Activated T-helper 2 cell treated with anti-CD3 and anti-CD28 coated beads, Interferon-gamma antibody, Interleukin-2, Interleukin-4, amounts not matched to agents 10 μg/mL and 5 μg/mL and 100 μg/mL, durations not matched to agents 14 hours and 24 hours and 36 hours (primary cell): ENCODE results near the gene HOTAIR. TPM values are rescaled to one million over a fixed set of nuclear protein-coding genes. Genes with fewer than 3 reads are reported as not detected.

Experiments
- DNase-seq: peaks from one replicate; pipeline ENCODE4 v3.0.0; 2021; ENCODE audit warnings: low spot score
- H3K27ac Mint-ChIP-seq: one replicate; pipeline ENCODE4 v1.8.0; 2021; ENCODE audit warnings: mixed read lengths
- H3K27me3 Mint-ChIP-seq: one replicate; pipeline ENCODE4 v1.8.0; 2021; ENCODE audit warnings: low read depth, mixed read lengths
- H3K36me3 Mint-ChIP-seq: one replicate; pipeline ENCODE4 v1.8.0; 2021; ENCODE audit warnings: low read depth, mixed read lengths
- H3K4me1 Mint-ChIP-seq: one replicate; pipeline ENCODE4 v1.8.0; 2021; ENCODE audit warnings: low read depth, mixed read lengths
- H3K4me3 Mint-ChIP-seq: one replicate; pipeline ENCODE4 v1.8.0; 2021; ENCODE audit warnings: low read depth, mild to moderate bottlenecking, moderate library complexity, mixed read lengths
- H3K9me3 Mint-ChIP-seq: one replicate; pipeline ENCODE4 v1.8.0; 2021; ENCODE audit warnings: mixed read lengths
- intact Hi-C: fragments of 100-400 bp; cut with micrococcal nuclease; formaldehyde crosslinking; loops from one replicate; pipeline ENCODE4 v1.15.1; 2023
- total RNA-seq: library from RNA; stranded (reverse); gene quantifications from 2 replicates; pipeline ENCODE4 v1.2.3, GENCODE V29; 2022

HOTAIR gene
- total RNA-seq, 1 donor from 2014 or later, result not detected

GRCh38 chr12:53993162-53994008, 18.6 kb upstream of the HOTAIR start:
- no peaks in the 10 kb centered on the region for H3K36me3 Mint-ChIP-seq
- intact Hi-C loops, result loop anchor here (10.0 kb wide), 2 partner anchors 59 to 299 kb away; partner anchors contain the start of gene HOXC13
- no peaks in the 10 kb centered on the region for H3K9me3 Mint-ChIP-seq
- peaks cover 28% of the 10 kb centered on the region for H3K4me1 Mint-ChIP-seq
- peaks cover 94% of the 10 kb centered on the region for H3K27me3 Mint-ChIP-seq
- no peak for DNase-seq
- H3K4me3 Mint-ChIP-seq, result no peak overlapping the region
- H3K27ac Mint-ChIP-seq, result no peak overlapping the region

DNA sequence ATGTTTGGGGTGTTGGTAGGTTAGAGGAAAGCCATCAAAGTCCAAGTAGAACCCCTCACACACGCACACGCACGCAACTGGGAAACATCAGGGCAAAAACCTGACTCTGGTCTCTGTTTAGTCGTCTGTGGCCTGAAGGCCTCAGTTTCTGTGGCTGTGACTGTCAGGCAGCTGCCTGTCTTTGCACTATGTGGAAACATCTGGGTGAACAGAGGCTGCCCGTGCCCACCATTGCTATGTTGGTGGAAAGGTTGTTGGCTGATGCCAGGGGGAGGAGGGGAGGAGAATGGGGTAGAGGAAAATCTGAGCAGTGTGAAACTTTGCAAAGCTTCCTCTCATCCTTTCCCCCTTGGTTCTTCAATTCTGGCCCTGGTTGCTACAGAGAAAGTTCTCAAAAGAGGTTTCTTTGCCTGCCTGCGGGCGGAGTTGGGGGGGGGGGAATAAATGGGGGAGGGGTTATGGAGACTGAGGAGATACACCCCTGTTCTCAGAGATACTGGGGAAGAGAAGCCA, 17.7 kb upstream of the HOTAIR start:
- no peak overlapping the region for H3K4me3 Mint-ChIP-seq
- H3K9me3 Mint-ChIP-seq, result no peaks in the 10 kb centered on the region
- DNase-seq, result no peak
- H3K4me1 Mint-ChIP-seq, result peaks cover 27% of the 10 kb centered on the region
- no peaks in the 10 kb centered on the region for H3K36me3 Mint-ChIP-seq
- no peak overlapping the region for H3K27ac Mint-ChIP-seq
- peaks cover 93% of the 10 kb centered on the region for H3K27me3 Mint-ChIP-seq
- intact Hi-C loops, result loop anchor here (10.0 kb wide), 2 partner anchors 58 to 298 kb away; partner anchors contain the start of gene HOXC13

- no peak for DNase-seq
- Mint-ChIP-seq H3K36me3 (no peaks in the 10 kb centered on the region), H3K9me3 (no peaks in the 10 kb centered on the region), H3K27me3 (peaks cover 95% of the 10 kb centered on the region), H3K27ac (no peak overlapping the region), H3K4me1 (peaks cover 27% of the 10 kb centered on the region), H3K4me3 (no peak overlapping the region)
- intact Hi-C loops, result loop anchor here (10.0 kb wide), 2 partner anchors 56 to 296 kb away; partner anchors contain the start of gene HOXC13
Observed at GRCh38 chr12:53991077-53991460, 16.3 kb upstream of the HOTAIR start.

DNA sequence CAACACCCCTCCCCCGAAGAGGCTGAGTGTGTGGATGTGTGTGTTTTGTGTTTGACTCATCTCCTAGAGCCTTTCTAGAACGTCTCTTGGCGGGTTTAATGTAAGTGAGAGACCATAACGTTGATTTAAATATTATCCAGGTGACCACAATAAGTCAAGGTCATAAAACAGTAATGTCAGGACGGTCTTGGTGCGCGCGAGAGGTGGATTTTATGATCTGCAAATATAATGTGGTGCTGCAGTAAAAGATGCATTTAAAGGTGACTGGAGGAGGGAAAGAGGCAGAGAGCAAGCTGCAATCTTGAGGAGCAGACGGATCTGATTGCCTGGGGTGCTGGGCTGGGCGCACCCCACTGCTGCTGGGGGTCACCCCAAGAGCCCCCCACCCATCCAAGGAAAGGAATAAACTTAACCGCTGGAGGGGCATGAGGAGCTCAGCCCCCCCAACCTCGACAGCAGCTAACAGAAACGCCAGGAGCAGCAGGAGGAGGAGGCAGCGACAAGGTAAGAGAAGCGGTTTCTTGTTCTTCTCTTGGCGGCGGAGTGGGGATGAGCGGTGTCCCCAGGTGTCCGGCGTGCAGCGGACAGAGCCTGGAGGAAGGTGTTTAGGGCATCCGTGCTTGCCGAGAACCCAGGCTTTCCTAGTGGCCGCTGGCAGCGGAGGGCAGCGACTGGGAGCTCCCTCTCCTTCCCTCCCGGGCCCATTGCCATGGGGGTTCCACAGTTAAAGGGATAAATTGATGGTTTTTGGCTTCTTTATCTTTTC, 15.7 kb upstream of the HOTAIR start:
- DNase-seq, result no peak
- peaks cover 25% of the 10 kb centered on the region for H3K4me1 Mint-ChIP-seq
- peaks cover 93% of the 10 kb centered on the region for H3K27me3 Mint-ChIP-seq
- intact Hi-C loops, result loop anchor here (10.0 kb wide), 2 partner anchors 56 to 296 kb away; partner anchors contain the start of gene HOXC13
- H3K27ac Mint-ChIP-seq, result no peak overlapping the region
- no peaks in the 10 kb centered on the region for H3K36me3 Mint-ChIP-seq
- no peaks in the 10 kb centered on the region for H3K9me3 Mint-ChIP-seq
- H3K4me3 Mint-ChIP-seq, result no peak overlapping the region

DNA sequence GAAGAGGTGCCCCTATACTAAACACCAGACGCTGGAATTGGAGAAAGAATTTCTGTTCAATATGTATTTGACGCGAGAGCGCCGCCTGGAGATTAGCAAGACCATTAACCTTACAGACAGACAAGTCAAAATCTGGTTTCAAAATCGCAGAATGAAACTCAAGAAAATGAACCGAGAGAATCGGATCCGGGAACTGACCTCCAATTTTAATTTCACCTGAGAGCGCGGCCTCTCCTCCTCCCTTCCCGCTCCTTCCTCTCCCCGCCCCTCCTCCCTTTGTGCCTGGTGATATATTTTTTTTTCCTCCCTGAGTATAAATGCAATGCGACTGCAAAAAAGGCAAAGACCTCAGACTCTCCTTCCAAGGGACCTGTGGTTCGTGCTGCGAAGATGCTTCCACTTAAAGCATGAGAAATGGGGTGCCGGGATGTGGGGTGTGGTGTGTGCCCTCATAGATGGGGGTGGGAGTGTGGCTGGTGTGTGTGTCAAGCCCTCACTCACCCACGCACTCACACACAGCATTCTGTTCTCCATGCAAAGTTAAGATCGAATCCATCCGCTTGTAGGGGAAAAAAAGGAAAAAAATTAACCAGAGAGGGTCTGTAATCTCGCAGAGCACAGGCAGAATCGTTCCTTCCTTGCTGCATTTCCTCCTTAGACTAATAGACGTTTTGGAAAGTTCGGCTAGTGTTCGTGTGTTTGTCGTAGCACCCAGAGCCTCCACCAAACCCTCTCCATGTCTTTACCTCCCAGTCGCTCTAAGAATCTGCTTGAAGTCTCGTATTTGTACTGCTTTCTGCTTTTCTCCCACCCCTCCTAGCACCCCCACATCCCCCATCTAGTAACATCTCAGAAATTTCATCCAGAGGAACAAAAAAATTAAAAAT, 14.7 kb upstream of the HOTAIR start:
- intact Hi-C loops, result loop anchor here (10.0 kb wide), 2 partner anchors 55 to 295 kb away; partner anchors contain the start of gene HOXC13
- Mint-ChIP-seq H3K27ac (no peak overlapping the region), H3K4me3 (no peak overlapping the region), H3K36me3 (no peaks in the 10 kb centered on the region), H3K9me3 (no peaks in the 10 kb centered on the region), H3K4me1 (peaks cover 23% of the 10 kb centered on the region), H3K27me3 (peaks cover 93% of the 10 kb centered on the region)
- no peak for DNase-seq

DNA sequence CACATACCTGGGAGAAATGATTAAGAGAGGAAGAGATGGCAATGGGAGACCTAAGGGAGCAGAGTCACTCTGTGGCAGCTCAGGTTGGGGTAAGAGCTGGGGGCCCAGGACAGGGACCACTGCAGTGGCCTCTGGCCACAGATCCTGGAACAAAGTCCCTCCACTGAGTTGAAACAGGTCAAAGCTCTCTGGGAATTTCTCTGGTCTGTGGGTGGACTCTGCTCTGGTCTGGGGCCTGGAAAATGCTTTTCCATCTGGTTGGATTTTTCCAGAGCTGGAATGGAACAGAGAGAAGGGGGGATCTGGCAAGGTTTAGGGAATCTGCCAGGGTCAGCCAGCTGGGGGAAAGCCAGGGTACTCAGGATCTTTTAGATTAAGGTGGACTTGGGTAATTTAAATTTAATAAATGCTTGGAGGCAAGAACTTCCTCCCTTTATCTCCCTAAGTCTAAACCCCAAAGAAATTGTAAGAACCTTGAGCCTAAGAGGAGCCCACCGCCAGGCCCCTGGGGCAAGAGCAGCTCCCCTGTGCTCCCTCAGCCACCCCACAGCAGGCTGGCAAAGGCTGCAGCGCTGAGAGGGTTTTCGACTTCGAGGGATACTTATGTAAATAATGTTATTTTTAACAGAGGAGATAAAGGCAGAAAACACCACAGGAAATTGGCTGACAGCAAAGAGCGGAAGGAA, 13.9 kb upstream of the HOTAIR start:
- no peak overlapping the region for H3K4me3 Mint-ChIP-seq
- no peaks in the 10 kb centered on the region for H3K36me3 Mint-ChIP-seq
- no peaks in the 10 kb centered on the region for H3K9me3 Mint-ChIP-seq
- no peak for DNase-seq
- peaks cover 21% of the 10 kb centered on the region for H3K4me1 Mint-ChIP-seq
- H3K27me3 Mint-ChIP-seq, result peaks cover 91% of the 10 kb centered on the region
- intact Hi-C loops, result no loop called here
- H3K27ac Mint-ChIP-seq, result no peak overlapping the region

DNA sequence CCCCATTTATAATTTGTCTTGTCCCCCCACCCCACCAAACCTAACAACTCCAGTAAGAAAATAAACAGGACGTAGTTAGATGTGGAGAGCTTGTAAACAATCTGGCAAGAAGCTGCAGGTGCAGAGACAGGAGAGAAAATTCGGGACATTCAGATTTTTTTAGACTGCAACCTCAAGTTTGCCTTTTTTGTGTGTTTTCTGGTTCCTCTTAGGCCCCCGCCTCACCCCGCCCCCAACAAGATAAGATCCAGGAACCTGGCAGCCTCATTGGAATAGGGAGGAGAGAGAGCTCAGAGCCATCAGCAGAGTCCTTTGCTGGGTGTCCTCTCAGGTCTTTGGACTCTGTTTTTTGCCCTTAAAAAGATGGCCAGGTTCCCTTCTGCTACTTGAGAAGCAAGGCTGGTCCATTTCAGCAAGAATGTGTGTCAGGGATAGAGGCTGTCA, 13.1 kb upstream of the HOTAIR start:
- no peak overlapping the region for H3K27ac Mint-ChIP-seq
- H3K27me3 Mint-ChIP-seq, result peaks cover 91% of the 10 kb centered on the region
- H3K4me3 Mint-ChIP-seq, result no peak overlapping the region
- H3K36me3 Mint-ChIP-seq, result no peaks in the 10 kb centered on the region
- peaks cover 21% of the 10 kb centered on the region for H3K4me1 Mint-ChIP-seq
- no peaks in the 10 kb centered on the region for H3K9me3 Mint-ChIP-seq
- intact Hi-C loops, result no loop called here
- DNase-seq, result no peak

GRCh38 chr12:53986686-53987483, 12.1 kb upstream of the HOTAIR start:
- Mint-ChIP-seq H3K36me3 (no peaks in the 10 kb centered on the region), H3K27me3 (peaks cover 90% of the 10 kb centered on the region), H3K4me1 (peaks cover 21% of the 10 kb centered on the region), H3K9me3 (no peaks in the 10 kb centered on the region), H3K27ac (no peak overlapping the region), H3K4me3 (no peak overlapping the region)
- DNase-seq, result no peak
- intact Hi-C loops, result no loop called here

- H3K27me3 Mint-ChIP-seq, result peaks cover 90% of the 10 kb centered on the region
- DNase-seq, result no peak
Observed at GRCh38 chr12:53985994-53986685, 11.4 kb upstream of the HOTAIR start.

GRCh38 chr12:53985692-53985993, 10.9 kb upstream of the HOTAIR start:
- Mint-ChIP-seq H3K27me3 (peaks cover 90% of the 10 kb centered on the region), H3K27ac (no peak overlapping the region), H3K4me1 (peaks cover 21% of the 10 kb centered on the region), H3K9me3 (no peaks in the 10 kb centered on the region), H3K4me3 (no peak overlapping the region), H3K36me3 (no peaks in the 10 kb centered on the region)
- intact Hi-C loops, result loop anchor here (2.0 kb wide), 2 partner anchors 13 to 47 kb away; partner anchors contain the start of gene HOXC5
- no peak for DNase-seq

More at GRCh38 chr12:53985994-53986685, 11.4 kb upstream of the HOTAIR start:
- H3K36me3 Mint-ChIP-seq, result no peaks in the 10 kb centered on the region
- no peaks in the 10 kb centered on the region for H3K9me3 Mint-ChIP-seq
- no peak overlapping the region for H3K4me3 Mint-ChIP-seq
- H3K4me1 Mint-ChIP-seq, result peaks cover 21% of the 10 kb centered on the region
- no peak overlapping the region for H3K27ac Mint-ChIP-seq
- intact Hi-C loops, result loop anchor here (2.0 kb wide), 2 partner anchors 13 to 47 kb away; partner anchors contain the start of gene HOXC5
